ENCODE data around the gene SLC7A6. TPM values are rescaled to one million over a fixed set of nuclear protein-coding genes. Genes with fewer than 3 reads are reported as not detected.
"Not testable (repeated sequence)": the region's sequence is repeated elsewhere in the genome, so short reads cannot be mapped to it uniquely, and the experiment has no call there.

SLC7A6 gene
- total RNA-seq, 1 donor from 2014 or later: 18.1 TPM

GRCh38 chr16:68283801-68284598, 19.7 kb downstream of the SLC7A6 start:
- DNase-seq: no peak

GRCh38 chr16:68284847-68285246, 20.5 kb downstream of the SLC7A6 start:
- no peak for DNase-seq

GRCh38 chr16:68285683-68286082, 21.4 kb downstream of the SLC7A6 start:
- no peak for DNase-seq

- DNase-seq: no peak
Measured at GRCh38 chr16:68286153-68287074, 22.1 kb downstream of the SLC7A6 start.

GRCh38 chr16:68287276-68288251, 23.2 kb downstream of the SLC7A6 start:
- DNase-seq: no peak

- no peak for DNase-seq
Measured at GRCh38 chr16:68288252-68288650, 23.9 kb downstream of the SLC7A6 start.

GRCh38 chr16:68288796-68289195, 24.5 kb downstream of the SLC7A6 start:
- DNase-seq: not testable (repeated sequence)

GRCh38 chr16:68289202-68289601, 24.9 kb downstream of the SLC7A6 start:
- DNase-seq: no peak

GRCh38 chr16:68289621-68290329, 25.4 kb downstream of the SLC7A6 start:
- no peak for DNase-seq

GRCh38 chr16:68290450-68290849, 26.1 kb downstream of the SLC7A6 start:
- no peak for DNase-seq

- DNase-seq: no peak
Measured at GRCh38 chr16:68291227-68291626, 26.9 kb downstream of the SLC7A6 start.

GRCh38 chr16:68292425-68292824, 28.1 kb downstream of the SLC7A6 start:
- DNase-seq: no peak

GRCh38 chr16:68296291-68296690, 32.0 kb downstream of the SLC7A6 start:
- no peak for DNase-seq

- DNase-seq: no peak
Measured at GRCh38 chr16:68296693-68297092, 32.4 kb downstream of the SLC7A6 start.

GRCh38 chr16:68297908-68298307, 33.6 kb downstream of the SLC7A6 start:
- no peak for DNase-seq

GRCh38 chr16:68298312-68298711, 34.0 kb downstream of the SLC7A6 start:
- DNase-seq: no peak

- DNase-seq: peak; percentile 69
Measured at GRCh38 chr16:68298907-68299561, 34.7 kb downstream of the SLC7A6 start.

- DNase-seq: no peak
Measured at GRCh38 chr16:68299571-68300453, 35.5 kb downstream of the SLC7A6 start.

- DNase-seq: no peak
Measured at GRCh38 chr16:68300734-68301459, 36.6 kb downstream of the SLC7A6 start.
